HG02970 (cell line): ENCODE results near the gene C17orf67.

Source experiments
- ATAC-seq: cut with Tn5 transposase; IDR thresholded peaks from one replicate; pipeline ENCODE4 v1.9.1; 2021; ENCODE audit warnings: mild to moderate bottlenecking, moderate library complexity, moderate number of reproducible peaks; ENCODE audit not compliant: unreplicated experiment, low FRiP score

Gene C17orf67, protein sequence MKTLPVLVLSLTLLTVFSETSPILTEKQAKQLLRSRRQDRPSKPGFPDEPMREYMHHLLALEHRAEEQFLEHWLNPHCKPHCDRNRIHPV

DNA sequence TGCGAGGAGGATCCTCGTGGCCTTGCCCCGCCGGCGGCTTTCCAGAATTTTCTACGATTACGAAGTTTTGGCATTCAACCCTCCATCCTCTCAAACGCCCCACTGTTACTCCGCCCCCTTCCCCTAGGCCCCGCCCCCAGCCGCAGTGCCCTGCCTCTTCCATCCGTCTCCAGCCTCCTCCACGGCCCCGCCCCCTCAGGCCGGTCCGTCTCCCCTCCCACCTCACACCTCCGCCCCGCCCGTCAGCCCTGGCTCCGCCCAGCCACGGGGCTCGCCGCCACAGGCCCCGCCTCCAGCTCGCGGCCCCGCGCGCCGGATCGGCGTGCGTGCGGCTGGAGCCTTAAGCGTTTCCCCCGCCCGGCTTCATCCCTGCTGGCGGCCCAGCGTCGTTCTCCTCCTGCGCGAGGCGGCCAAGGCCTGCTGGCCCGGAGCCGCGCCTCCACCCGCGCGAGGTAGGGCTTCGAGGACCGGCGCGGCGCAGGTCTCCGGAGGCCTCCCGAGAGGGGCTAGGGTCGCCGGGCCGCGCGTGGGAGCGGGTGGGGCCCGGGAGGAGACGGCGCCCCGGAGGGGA lies at the start of gene C17orf67, which contains the start of gene DGKE:
TSS of gene C17orf67 (minus strand) at position 112 of the 571 bp plus-strand sequence. CDS start 18,110 bp downstream, outside the sequence.
TSS of gene DGKE (plus strand) at position 343 of the 571 bp plus-strand sequence. CDS start 645 bp downstream, outside the sequence.
- peak; percentile 71 for ATAC-seq

DNA sequence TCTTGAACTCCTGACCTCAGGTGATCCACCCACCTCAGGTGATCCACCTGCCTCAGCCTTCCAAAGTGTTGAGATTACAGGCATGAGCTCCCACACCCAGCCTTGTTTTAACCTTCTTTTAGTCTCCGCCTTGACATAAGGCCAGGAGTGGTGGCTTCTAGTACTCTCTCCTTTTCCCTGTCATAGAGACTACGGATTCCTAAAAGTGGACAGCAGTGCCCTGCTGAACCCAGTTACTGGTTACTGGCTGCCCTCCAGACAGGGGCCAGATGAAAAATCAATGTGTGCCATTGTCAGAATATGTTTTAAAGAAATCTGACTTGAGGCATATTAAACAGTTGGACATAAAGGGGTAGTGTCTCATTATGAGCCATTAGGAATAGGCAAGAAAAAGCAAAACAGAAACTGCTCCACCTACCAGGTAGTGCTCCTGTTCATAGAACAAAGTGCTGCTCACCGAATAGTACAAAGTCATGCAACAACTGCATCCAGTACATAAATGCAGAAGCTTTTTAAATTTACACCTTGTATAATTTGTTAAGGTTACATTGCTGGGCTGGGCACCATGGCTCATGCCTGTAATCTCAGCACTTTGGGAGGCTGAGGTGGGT lies 48.1 kb upstream of the C17orf67 start:
- no peak for ATAC-seq

DNA sequence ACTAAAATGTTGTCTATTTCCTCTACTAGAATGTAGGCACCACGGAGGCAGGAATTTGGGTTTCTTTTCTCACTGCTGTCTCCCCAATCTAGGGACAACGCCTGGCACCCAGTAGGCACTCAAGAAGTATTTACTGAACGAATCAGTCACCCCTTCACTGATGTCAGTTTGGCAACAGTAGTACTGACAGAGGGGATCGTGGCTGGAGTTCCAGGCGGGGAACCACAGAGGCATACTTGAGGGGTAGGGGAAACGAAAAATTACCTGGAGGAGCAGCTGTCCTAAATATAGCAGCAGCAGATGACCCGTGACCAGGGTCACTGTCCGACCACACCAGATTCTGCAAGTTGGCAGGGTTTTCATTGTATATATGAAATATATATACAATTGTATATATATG lies 46.9 kb upstream of the C17orf67 start:
- no peak for ATAC-seq

DNA sequence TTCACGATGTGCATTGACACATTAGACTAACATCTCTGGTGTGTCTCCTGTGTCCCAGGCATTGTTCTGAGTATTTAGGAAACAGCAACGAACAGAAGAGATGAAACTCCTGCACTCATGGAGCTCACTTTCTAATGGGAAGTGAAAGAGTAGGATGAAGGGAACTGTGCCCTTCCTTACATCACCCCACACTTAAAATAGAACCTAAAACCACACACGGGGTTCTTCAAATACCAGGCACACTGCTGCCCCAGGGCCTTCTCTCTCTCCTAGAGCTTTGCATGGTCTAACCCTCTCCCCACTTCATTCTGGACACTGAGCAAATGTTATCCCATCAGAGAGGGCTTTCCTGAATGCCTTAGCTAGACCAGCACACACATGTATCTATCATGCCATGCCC lies 46.4 kb upstream of the C17orf67 start:
- no peak for ATAC-seq

DNA sequence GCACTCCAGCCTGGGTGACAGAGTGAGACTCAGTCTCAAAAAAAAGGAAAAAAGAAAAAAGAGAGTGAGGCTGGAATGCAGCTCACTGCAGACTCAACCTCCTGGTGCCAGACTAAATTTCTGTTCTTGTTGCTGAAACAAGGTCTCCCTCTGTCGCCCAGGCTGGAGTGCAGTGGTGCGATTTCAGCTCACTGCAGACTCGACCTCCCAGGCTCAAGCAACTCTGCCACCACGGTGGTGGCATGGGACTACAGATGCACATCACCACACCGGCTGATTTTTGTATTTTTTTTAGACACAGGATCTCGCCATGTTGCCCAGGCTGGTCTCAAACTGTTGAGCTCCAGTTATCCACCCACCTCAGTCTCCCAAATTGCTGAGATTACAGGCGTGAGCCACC lies 45.6 kb upstream of the C17orf67 start:
- no peak for ATAC-seq

DNA sequence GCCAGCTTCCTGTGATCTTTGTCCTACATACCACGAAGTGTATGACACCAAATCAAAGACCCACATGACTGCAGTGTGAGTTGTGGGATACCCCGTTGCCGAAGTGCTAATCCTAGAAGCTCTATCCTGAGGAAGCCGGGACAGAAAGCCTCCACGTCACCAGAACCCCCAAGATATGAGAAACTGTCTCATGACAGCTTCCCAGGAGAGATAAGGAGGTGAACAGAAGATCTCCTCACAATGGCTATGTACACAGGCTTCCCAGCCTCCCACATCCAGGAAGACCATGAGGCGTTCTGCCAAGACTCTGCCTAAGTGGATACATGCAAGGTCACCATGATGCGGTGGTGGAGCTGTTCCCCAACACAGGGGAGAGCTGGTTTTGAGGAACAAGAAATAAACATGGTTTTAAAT lies 43.1 kb upstream of the C17orf67 start:
- ATAC-seq = no peak

DNA sequence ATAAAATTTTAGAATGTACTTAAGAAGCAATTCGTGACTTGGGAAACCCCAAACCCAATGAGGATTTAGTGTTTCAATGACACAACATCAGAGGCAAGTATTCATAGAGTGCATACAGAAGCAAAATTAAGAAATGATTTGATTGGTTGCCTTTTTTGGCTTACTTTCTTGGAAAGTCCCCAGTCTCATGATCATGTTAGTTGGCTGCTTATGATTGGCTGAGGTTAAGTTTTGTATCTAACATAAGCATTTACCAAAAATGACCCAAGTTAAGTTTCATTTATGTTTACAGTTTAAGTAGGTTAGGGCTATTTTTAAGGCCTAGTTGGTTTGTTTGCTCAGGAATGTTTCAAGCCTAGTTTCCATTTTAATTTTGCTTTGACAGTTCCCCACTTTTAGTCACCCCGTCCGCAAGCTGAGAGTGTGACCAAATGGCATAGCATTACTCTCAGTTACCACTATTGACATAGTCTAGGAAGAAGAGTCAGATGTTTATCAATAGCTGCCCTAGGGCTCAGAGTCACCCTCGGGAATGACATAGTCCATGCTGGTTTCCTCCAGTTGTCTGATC lies 36.4 kb upstream of the C17orf67 start:
- ATAC-seq = no peak

DNA sequence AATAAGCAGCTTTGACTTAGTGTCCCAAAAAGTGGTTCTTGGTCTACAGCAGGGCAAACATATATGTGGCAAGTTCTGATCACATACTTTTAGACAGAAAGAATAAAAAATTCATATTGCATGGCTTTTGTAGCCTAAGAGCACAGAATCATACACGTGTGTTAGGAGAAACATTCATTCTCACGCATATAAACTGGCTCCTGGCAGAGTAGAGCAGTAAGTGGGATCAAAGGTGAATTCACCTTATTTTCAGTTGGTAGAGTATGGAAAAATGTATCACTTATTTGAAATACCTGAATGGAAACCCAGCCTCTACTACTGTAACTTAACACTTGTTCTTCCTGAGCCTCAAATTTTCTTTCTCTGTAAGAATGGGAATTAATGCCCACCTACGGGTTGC lies 35.0 kb upstream of the C17orf67 start:
- ATAC-seq = no peak

DNA sequence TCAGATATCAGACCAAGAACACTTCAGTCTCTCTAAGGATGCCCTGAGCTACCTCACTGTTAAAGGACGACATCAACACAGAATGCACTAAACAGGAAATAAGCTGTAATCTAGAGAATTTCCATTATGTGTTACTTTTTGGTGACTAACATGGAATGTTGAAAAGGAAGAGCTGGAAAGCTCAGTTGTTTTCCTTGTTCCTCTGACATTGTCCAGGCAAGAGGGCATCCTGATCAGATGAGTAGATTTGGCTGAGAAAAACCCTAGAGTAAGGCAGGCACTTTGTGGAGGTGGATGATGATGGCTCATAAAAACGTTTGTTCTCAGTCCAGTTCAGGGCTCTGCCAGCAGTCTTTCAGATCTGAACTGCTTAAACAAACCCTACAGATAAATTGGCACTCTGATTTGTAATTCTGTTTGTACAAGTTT lies 34.2 kb upstream of the C17orf67 start:
- ATAC-seq = no peak

DNA sequence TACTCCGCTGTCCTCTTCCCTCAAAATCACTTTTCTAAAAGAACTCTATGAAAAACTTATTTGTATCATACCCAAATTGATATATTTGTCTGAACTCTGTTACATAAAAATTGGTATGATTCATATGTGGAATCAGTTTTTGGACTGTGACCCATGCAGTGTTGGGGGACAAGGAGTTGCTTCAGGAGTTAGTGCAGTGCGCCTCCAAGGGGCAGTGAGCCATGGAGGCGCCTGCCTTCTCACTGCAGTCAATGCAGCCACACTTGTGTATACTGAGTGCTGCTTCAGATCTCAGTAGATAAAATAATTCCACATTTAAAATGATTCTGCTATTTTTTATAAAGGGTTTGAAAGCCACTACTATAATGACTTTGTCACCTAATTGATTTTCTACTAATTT lies 32.8 kb upstream of the C17orf67 start:
- no peak for ATAC-seq

DNA sequence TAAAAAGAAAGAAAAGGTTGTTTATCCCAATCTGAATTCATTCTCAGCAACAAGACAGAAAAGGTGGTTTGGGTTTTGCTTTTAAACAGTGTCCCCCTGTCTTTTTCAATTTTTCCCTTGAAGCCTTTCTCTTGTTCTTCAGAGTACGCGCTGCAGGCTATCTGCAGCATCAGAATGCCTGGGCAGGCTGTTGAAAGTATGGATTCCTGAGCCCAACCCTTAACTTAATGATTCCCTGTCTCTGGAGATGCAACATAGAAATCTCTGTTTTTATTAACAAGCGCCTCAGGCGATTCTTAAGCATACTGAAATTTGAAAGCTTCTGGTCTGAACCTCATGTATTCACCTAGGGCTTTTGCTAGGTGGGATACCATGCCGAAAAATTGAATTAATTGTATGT lies 32.4 kb upstream of the C17orf67 start:
- ATAC-seq = no peak

DNA sequence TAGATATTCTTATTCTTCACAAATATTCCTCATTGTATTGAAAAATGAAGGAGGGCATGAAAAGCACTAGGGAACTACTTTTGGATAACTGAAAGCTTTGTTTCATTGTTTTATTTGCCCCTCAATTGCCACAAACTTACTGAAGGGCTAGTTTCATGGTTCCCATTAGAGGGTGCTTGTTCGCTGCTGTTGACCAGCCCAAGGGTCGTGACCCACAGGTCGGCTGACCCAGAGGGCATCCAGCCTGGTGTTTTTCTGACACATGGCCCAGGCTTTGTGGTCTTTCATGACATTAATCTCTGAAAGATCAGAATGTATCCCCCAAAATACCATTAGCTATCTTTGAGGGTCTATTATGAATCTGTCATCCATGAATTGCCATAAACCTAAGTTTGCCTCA lies 30.3 kb upstream of the C17orf67 start:
- ATAC-seq = no peak

DNA sequence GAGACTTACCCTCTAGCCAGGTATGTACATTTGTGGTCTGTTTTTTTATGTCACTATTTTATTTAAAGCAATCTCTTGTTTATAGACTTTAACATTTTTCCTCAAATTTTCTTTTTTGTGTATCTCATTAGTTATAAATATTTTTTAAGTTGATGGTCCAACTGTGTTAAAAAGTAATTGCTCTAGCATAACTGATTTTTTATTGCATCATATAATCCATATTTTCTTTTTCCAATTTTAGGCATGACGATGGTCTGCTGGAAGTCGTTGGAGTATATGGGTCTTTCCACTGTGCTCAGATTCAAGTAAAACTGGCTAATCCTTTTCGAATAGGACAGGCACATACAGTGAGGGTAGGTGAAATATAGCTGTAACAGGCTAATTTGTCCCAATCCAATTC lies 28.2 kb upstream of the C17orf67 start:
- no peak for ATAC-seq

DNA sequence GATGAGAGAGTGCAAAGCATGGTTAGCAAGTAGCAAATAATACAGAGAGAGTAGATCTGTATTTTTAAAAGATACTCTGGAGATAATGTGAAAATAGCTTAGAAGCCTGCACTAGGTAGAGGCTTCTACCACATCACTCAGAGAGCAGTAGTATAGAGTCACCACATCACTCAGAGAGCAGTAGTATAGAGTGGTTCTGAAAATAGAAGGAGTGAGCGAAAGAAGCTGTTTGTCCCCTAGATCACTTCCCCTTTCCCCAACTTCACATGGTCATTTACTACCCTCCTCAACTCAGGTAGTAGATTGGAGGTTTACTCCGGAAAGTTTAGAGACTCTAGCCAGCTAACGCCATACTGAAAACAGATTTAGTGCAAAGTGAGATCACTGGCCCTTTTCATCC lies 17.3 kb upstream of the C17orf67 start:
- no peak for ATAC-seq

DNA sequence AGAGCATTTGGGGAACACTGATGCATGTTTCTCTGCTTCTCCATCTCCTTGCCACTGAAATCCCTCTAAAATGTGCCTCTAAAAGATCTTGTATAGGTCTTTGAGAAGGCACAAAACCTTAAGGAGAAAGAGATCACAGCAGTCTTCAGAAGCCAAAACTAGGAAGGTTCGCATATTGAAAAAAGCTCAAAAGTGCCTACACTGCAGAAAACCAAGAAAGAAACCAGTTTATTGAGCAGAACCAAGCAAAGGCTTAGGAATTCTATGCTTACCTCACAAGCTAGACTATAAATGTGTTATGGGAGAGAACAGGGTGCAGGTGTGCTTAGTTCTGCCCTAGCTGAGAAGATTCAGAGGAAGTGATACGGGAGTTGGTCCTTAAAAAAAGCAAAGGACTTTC lies 16.9 kb upstream of the C17orf67 start:
- ATAC-seq = no peak

DNA sequence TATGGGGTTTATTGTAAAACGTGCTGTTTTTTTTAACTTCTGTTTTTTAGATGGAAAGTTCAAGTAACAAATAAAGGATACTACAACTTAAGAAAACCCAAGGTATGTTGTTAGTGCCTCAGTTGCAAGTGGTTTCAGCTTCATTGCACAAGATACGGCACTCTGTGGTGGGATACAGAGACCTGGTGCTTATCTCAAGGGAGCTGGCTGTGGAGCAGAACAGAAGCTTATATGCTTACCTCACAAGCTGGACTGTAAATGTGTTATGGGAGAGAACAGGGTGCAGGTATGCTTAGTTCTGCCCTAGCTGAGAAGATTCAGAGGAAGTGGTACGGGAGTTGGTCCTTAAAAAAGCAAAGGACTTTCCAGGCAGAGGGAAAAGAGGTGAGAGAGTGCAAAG lies 15.4 kb upstream of the C17orf67 start:
- no peak for ATAC-seq

DNA sequence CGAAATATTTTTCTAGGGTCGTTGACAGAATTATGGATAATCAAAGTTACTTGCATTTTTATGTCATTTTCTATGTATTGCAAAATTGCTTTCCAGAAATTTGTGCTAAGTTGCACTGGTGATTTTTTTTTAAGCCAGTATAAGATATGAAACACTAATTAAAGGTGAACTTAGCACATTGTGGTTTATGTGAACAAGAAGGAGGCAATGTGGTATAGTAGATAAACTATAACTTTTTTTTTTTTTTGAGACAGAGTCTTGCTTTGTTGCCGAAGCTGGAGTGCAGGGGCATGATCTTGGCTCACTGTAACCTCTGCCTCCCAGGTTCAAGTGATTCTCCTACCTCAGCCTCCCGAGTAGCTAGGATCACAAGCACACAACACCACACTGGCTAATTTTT lies 13.4 kb upstream of the C17orf67 start:
- ATAC-seq = no peak

DNA sequence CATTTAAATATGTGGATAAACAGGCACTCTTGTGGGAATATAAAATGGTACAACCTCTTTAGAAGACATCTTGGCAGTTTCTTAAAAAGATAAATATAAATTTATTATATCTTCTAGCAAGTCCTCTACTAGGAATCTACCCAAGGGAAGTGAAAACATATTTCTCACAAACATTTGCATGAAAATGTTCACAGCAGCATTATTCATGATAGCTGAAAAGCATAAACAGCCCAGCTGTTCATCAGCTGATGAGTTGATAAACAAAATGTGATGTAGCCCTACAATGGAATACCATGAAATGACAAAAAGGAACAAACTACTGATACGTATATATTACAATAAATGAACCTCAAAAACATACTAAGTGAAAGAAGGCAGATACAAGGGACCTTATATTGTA lies 12.2 kb upstream of the C17orf67 start:
- ATAC-seq = no peak

DNA sequence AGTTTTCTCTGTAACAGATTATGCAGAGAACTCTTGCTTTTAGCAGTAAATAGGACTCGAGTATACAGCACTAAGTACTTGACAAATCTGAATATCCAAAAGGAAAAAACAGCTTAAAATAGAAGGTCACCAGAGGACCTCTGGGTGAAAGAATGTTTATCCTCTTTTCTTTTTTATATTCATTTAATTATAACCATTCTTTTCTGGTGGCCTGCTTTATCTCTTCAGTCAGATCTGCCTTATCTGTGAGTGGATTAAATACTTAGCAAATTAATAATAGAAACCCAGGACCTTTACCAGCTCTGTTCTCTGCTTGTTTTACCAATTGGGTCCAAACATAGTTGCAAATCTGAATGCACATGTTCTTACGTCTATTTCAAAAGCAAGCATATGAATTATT lies 8.9 kb upstream of the C17orf67 start:
- no peak for ATAC-seq

DNA sequence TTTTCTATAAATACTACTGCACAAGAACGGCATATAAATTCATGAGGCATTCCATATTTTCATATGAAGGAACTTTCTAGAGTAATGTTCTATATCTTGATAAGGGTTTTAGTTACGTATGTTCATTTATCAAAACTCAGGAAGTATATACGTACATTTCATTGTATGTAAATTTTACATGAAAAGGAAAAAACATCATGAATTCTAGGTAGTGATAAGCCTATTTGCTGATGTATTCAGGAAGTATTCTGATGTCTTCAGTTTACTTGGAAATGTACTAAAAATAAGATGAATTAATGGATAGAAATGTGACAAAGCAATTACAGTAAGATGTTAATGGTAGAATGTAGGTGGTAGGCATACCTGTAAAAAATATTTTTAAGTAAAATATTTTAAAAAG lies 5.0 kb upstream of the C17orf67 start:
- ATAC-seq = no peak

DNA sequence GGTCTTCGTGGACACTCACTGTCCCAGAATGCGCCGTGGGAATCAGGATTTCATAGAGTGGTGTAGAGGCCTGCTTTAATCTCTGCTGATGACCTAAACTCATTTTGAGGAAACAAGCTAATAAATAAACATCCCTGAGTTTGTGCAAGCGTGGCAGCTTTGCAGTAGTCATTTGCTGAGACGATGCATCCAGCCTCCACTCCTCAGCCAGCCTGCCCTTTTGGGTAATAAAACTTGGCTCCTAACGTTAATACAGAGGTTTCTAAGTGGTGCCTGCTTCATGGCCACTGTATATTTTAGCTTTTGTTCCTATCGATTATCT lies 1.5 kb upstream of the C17orf67 start:
- ATAC-seq = no peak
